Left lobe of liver (tissue), 2 donors: ENCODE data around the gene OTUD6A. TPM values are rescaled to one million over a fixed set of nuclear protein-coding genes. Genes with fewer than 3 reads are reported as not detected.
A peak's percentile ranks its signal among the peaks of the same experiment; 100 is the strongest.

Source experiments
- ATAC-seq: fragments of 200-7000 bp; cut with Tn5 transposase; one replicate; pipeline ENCODE4 v1.9.1; 2020; ENCODE audit warnings: mild to moderate bottlenecking, moderate library complexity
- DNase-seq: peaks from one replicate; pipeline ENCODE4 v3.0.0-alpha.2; 2020; ENCODE audit warnings: low spot score
- total RNA-seq: library from RNA; stranded (reverse); gene quantifications from one replicate; pipeline ENCODE4 v1.2.1, GENCODE V29; 2021
- donor health status: DM: no; HTN: no; CAD: no; lungs with moderate emphysema.
- donor health status: DM: no; HTN: yes; CAD: no.

Gene OTUD6A
- not detected for total RNA-seq

GRCh38 chrX:70062076-70062475 is at the start of gene OTUD6A:
Gene OTUD6A, plus strand, starts transcription at chrX:70062457. Its CDS starts 68 bp downstream, at chrX:70062525.
- DNase-seq: no peak

GRCh38 chrX:70012756-70013155 is 49.5 kb upstream of the OTUD6A start:
- DNase-seq (no peak), ATAC-seq (no peak)

More at GRCh38 chrX:70062076-70062475, at the start of gene OTUD6A:
- no peak for ATAC-seq

- no peak for ATAC-seq
- no peak for DNase-seq
Observed at GRCh38 chrX:70013466-70014381, 48.5 kb upstream of the OTUD6A start.

GRCh38 chrX:70016513-70016912 is 45.7 kb upstream of the OTUD6A start:
- no peak for DNase-seq
- ATAC-seq: no peak

- DNase-seq (no peak), ATAC-seq (peak; percentile 58)
Observed at GRCh38 chrX:70022616-70023015, 39.6 kb upstream of the OTUD6A start.

GRCh38 chrX:70025464-70025863 is 36.8 kb upstream of the OTUD6A start:
- DNase-seq (no peak), ATAC-seq (no peak)

DNA sequence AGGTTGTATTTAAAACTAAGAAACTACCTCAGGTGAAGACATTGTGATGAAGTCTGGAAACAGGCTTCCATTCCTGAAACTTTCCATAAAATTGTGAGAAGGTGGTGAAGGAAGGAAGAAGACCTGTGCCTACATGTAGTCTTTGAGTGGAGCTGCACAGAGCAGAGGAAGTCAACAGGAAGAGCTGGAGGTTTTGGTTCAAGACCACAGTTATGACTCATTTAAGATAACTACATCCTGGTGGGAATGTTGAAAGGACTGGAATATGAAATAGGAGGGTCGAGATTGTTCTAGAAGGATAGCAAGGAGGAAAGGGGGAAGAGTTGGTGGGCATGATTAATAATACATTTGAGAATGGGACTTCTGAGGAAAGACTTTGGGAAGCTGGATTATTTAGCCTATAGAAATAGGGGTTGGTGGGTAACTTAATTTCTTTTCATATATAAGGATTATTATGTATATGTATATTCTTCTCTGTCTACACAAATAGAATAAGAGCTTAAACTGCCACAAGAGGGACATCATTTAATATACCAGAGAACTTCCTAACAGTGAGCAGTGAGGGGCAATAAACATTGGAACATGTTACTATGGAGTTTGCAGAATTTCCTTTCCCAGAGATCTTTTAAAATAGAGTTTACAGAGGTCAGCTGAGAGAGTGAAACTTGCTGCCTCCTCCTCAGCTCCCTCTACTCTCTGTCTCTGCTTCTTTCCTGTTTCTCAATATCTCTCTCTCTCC is 36.0 kb upstream of the OTUD6A start:
- no peak for ATAC-seq
- DNase-seq: no peak

DNA sequence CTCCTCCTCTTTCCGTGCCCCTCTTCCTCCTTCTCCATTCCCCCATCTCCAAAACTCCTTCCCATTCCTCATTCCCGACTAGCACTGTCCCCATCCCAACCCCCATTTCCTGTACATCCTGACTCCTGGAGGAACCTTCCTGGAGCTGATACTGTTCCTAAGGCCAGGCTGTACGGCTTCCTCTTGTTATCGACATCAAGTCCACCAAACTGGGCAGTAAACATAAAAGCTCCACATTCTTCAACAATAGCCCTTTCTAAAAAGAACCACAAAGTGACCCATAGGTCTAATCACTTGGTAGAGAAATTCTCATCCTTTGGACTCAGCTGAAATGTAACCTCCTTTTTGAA is 35.4 kb upstream of the OTUD6A start:
- ATAC-seq (peak; percentile 31), DNase-seq (no peak)

DNA sequence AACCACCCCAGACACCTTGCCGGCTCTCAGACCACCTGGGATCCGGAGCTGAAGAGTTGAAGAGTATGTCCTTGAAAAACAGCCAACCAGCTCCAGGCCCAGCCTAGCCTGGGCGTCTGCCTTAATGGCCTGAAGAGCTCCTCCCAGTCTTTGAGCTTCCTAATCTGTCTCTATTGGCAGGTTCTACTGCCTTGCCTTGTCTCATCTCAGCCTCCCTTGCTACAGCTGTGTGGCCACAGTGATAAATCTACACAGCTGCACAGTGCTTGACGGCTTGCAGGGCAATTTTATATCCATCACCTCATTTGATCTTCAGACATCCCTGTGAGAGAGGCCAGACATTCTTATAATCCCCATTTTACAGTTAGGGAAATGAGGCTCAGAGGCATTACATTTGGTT is 32.4 kb upstream of the OTUD6A start:
- ATAC-seq (no peak), DNase-seq (no peak)

DNA sequence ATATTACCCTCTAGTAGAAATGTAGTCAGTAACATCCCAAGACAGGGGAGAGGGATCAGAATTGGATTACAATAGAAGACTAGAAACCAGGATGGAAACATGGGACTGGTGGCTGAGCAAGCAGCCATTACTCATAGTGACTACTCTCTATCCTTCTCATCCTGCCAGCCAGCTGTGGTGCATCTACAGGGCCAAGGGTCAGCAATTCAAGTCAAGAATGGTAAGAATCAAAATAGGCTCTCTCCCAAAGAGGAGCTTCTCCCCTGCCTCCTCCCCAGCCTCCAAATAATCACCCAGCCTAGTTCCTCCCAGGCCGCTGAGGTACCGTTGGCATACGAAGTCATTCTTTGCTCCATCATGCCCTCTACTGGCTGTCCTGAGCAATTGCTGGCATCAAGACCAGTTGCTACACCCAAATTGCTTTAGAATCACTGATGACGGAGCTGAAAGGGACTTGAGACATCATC is 31.9 kb upstream of the OTUD6A start:
- no peak for DNase-seq
- peak; percentile 93 for ATAC-seq

DNA sequence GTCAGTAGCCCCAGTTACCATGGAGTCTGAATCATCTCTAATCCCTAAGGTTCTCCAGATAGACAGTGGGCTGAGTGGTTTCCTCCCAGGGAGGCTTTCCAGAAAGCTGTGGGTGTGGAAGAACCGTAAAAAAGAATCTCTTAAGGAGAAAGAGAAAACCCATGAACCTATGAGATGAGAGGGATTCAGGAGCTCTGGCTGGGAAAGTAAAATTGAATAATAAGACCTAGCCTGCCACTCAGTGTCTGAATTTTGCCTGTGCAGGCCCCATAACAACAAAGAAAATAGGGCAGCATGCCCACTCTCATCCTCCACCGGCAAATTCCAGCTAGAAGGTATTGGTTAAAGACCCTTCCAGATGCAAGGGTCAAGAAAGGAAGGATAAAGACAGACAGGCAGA is 29.5 kb upstream of the OTUD6A start:
- DNase-seq (no peak), ATAC-seq (no peak)

- no peak for DNase-seq
- ATAC-seq: peak; percentile 38
Observed at GRCh38 chrX:70033348-70034051, 28.8 kb upstream of the OTUD6A start.

DNA sequence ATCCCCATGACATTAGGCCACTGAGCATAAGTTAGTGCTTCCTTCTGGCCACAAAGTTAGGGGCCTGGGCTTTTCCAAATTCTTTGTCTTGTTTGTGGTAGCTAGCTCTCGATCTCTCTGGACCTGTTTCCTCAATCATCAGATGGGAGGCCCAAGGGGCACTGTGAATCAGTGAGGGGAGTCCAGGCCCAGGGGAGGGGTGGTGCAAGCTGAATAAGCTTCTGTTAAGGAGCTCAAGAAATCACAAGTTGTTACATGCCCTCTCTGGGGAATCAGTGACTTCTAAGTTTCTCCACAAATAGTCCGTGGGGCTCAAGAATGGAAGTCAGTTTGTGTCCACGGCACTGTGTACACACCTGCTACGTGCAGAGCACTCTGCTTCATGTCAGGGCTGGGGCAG is 27.6 kb upstream of the OTUD6A start:
- DNase-seq (no peak), ATAC-seq (no peak)

DNA sequence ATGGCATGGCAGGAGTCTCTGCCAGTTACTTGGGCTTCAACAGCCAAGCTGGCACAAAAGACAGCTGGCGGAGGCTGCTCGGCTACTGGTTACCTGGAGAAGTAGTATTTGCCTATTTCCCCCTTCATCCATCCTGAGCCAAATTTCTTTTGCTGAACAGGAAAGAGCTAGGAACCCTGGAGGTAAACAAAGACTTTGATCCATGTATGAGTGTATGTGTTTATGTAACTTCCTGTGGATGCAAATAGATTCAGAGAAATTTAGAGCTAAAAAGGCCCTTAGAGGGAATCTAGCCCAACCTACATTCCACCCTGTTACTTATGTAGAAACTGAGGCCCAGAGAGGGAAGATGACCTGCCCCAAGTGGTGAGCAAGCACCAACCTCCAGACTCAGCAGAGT is 23.7 kb upstream of the OTUD6A start:
- DNase-seq (no peak), ATAC-seq (peak; percentile 34)

- DNase-seq (no peak), ATAC-seq (no peak)
Observed at GRCh38 chrX:70038951-70039350, 23.3 kb upstream of the OTUD6A start.

DNA sequence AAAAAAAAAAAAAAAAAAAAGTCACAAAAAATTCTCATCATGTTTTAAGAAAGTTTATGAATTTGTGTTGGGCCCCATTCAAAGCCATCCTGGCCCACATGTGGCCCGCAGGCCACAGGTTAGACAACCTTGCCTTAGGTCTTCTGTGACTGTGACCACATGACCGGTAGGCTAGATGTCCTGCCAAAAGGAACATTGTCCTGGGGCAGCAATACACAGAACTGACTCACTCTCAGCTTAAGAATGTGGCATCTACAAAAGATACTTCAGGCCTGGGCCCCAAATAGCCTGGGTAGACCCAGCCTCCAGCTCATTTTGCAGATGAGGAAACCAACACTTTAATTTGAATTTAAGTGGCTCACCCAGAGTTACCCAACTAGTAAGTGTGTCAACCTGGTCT is 22.5 kb upstream of the OTUD6A start:
- no peak for ATAC-seq
- no peak for DNase-seq

- ATAC-seq: no peak
- DNase-seq: no peak
Observed at GRCh38 chrX:70041993-70042392, 20.3 kb upstream of the OTUD6A start.

GRCh38 chrX:70042399-70043371 is 19.6 kb upstream of the OTUD6A start:
- no peak for ATAC-seq

DNA sequence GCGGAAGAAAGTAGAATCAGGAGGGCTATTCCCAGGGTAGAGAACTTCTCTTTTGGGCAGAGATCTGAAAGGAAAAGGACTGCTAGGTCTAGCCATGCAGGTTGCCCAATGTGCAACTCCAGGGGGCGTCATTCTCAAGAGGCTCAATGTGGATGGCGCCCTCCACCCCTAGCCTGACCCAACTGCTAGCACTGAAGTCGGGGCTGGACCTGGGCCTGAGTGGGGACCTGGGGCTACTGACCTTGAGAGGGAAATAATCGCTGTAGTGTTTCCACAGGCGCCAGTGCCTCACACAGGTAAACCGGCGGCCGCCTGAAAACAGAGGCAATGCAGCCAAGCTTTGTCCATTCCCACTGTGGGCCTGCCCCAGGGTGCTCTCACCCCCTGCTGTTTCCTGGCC is 18.6 kb upstream of the OTUD6A start:
- ATAC-seq: no peak
- no peak for DNase-seq

More at GRCh38 chrX:70042399-70043371, 19.6 kb upstream of the OTUD6A start:
- DNase-seq: no peak

- DNase-seq (no peak), ATAC-seq (no peak)
Observed at GRCh38 chrX:70044541-70045245, 17.6 kb upstream of the OTUD6A start.
